GM19328 (cell line): ENCODE data around the gene ZBTB26.
"Not testable (repeated sequence)": the region's sequence is repeated elsewhere in the genome, so short reads cannot be mapped to it uniquely, and the experiment has no call there.

Source experiments
- ATAC-seq: cut with Tn5 transposase; IDR thresholded peaks from one replicate; pipeline ENCODE4 v1.9.1; 2021; ENCODE audit warnings: mild to moderate bottlenecking, moderate library complexity; ENCODE audit not compliant: unreplicated experiment

The ZBTB26 gene

DNA sequence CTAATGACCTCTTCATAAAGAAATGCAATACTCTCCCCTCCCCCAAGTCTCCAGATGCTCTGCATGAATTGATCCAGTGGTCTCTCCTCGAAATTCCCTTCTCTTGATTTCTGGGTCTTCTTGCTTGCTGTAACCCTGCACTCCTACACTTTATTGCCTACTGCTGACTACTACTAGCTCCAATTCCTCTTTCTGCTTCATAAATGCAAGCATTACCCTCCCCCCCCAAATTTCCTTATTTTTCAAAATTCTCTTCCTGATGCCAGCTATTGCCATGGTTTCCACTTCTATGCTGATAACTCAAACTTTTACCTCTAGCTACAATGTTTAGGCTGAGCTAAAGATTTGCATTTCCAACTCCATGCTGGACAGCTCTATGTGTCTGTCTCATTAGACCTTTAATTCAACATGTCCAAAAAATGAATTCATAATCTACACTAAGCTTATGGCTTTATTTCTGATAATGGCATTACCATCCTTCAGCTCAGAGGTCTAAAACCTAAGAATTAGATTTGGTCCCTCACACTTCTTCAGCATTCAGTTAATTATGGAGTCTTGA, 1.4 kb downstream of the ZBTB26 start:
- no peak for ATAC-seq

DNA sequence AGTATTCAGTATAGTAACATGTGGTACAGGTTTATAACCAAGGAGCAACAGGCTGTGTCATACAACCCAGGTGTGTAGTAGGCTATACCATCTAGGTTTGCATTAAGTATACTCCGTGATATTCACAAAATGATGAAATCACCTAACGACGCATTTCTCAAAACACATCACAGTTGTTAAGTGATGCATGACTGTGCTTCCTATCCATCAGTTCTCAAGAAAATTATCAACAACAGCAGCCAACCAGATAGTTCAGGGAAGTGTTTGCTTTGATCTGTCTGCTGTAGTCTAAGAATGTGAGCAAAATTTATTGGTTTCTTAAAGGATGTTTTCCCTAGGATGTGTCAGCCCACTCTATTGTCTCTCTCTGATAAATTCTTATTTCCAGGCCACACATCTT, 7.4 kb downstream of the ZBTB26 start:
- ATAC-seq: no peak

DNA sequence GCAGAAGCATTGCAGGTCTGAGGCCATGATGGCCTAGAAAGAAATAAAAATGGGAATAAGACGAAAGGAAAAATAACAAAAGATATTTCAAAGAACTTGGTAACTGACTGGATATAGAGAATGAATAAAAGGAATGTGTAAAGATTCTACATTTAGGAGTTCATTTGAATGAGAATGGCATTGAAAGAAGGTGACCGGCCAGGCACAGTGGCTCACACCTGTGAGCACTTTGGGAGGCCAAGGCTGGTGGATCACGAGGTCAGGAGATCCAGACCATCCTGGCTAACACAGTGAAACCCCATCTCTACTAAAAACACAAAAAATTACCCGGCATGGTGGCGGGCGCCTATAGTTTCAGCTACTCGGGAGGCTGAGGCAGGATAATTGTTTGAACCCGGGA, 8.6 kb downstream of the ZBTB26 start:
- no peak for ATAC-seq

DNA sequence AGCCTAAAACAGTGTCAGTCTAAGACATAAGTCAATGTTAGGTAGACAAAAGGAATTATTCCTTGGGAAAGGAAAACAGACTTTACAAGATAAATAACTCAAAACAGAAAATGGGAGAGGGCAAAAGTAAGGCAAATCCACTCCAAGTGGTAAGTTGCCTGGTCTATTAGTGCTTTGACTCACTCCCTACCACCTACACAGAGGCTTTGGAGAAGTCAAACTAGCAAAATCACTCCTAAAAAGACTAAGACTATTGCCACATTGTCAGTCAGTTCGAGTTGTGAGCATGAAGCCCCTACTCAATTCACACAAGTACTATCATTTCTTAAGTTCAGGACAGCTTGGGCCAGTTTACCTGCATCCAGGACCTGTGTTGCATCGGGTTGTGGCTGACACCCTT, 13.0 kb downstream of the ZBTB26 start:
- ATAC-seq: no peak

GRCh38 chr9:122912964-122913673, 18.2 kb downstream of the ZBTB26 start, which contains the start of gene ZBTB6:
Gene ZBTB6, minus strand, starts transcription at chr9:122913323. Its CDS starts 1,251 bp downstream, at chr9:122912072.
- ATAC-seq: peak; percentile 95

- no peak for ATAC-seq
Measured at GRCh38 chr9:122912671-122912963, 18.7 kb downstream of the ZBTB26 start.

GRCh38 chr9:122906122-122906521, 25.2 kb downstream of the ZBTB26 start:
- not testable (repeated sequence) for ATAC-seq

DNA sequence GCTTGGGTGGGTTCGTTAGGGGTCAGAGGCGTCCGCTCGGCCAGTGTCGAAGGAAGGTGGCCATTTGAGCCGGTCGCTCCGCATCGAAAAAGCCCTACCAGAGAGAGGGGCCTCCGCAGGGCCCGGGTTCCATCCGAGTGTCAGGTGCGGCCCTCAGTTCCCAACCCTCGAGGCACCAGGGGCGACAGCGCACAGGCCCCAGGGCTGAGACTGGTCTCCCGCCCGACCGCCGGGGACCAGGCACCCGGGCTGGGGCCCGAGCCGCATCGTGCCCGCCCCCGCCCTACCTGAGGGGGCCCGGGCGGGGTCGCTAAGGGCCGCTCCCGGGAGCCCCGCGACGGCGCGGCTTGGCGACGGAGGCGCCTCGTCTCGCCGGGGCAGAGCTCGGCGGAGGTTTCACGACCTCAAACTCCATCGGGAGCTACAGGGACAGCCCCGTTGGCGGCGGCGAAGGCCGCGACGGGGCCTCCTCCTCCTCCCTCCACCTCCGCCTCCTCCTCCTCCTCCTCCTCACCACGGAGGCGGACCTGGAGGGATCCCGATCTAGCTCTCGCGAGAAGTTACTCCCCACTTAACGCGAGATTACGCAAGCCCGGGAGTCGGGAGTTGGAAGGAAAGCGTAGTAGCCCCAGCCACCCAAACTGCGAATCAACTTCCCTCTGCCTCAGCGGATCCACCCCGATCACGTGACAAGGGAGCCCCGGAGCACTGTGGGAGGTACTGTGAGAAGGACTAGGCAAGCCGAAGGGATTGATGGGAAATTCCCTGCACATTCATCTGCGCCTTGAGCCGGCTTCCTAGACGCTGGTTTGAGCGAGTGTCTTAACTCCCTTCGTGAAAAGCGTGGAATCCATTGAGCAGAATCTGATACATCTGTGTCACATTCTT, 26.2 kb downstream of the ZBTB26 start, which contains the start of gene RC3H2:
RC3H2 (minus strand) TSS at position 537 of the 888 bp plus-strand sequence. CDS start 7,850 bp downstream, outside the sequence.
- ATAC-seq: peak; percentile 77

GRCh38 chr9:122904466-122904822, 26.9 kb downstream of the ZBTB26 start:
- peak; percentile 9 for ATAC-seq

GRCh38 chr9:122900791-122901190, 30.5 kb downstream of the ZBTB26 start:
- ATAC-seq: no peak

GRCh38 chr9:122897969-122898368, 33.3 kb downstream of the ZBTB26 start:
- no peak for ATAC-seq

GRCh38 chr9:122888480-122888879, 42.8 kb downstream of the ZBTB26 start:
- no peak for ATAC-seq

GRCh38 chr9:122883125-122883524, 48.2 kb downstream of the ZBTB26 start:
- ATAC-seq: no peak

DNA sequence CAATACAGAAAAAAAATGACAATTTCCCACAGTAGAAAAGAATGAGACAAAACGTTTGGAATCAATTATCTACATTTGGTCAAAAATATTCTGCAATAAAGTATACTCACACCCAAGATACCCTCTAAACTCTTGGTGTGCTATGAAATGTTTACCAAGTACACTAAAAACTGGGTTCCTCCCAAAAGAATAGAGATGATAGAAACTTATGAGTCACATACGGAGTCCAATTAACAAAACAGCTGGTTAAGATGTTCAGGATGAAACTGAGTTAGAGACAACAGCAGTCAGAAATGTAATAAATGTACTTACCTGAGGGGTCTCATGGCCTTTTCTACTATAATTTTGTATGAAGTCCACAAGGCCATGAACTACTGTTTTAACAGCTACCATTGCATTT, 51.9 kb downstream of the ZBTB26 start:
- ATAC-seq: no peak

DNA sequence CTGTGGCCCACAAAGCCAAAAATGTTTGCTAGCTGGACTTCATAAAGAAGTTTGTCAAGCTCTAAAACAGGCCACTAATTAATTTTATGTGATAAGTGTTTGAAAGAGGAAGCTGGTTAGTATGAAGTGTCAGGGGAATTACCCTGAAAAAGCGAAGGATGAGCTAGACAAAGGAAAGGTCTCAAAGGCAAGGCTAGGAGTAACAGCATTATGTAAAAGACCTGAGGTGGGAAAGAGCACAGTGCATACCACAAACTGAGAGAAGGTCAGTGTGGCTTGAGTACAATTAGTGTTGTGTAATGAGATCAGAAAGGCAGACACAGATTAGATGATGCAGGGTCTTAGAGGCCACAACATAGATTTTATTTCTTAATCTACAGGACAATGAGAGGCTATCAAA, 55.8 kb downstream of the ZBTB26 start:
- no peak for ATAC-seq

DNA sequence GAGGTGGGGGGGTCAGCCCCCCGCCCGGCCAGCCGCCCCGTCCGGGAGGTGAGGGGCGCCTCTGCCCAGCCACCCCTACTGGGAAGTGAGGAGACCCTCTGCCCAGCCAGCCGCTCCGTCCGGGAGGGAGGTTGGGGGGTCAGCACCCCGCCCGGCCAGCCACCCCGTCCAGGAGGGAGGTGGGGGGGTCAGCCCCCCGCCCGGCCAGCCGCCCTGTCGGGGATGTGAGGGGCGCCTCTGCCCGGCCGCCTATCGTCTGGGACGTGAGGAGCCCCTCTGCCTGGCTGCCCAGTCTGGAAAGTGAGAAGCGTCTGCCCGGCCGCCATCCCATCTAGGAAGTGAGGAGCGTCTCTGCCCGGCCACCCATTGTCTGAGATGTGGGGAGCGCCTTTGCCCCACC, 64.0 kb downstream of the ZBTB26 start:
- ATAC-seq: not testable (repeated sequence)

- ATAC-seq: no peak
Measured at GRCh38 chr9:122866079-122866478, 65.2 kb downstream of the ZBTB26 start.
